ENCODE data around the gene ANO1.

ANO1 gene

GRCh38 chr11:70064726-70065317, 13.3 kb upstream of the ANO1 start:
- no peak overlapping the region for H3K27ac ChIP-seq (ENCODE audit: low read length)
- peaks cover 37% of the 10 kb centered on the region for H3K27me3 ChIP-seq (ENCODE audit: low read depth, low read length)
- TF ChIP-seq CTCF (IDR thresholded peaks at IDR 0.05; ENCODE audit: low read depth, low read length), result no peak
- TF ChIP-seq EZH2phosphoT487 (IDR thresholded peaks at IDR 0.05; ENCODE audit: low read depth), result no peak
- H4K20me1 ChIP-seq (ENCODE audit: insufficient read depth, low read length), result no peaks in the 10 kb centered on the region
- H3K4me2 ChIP-seq (ENCODE audit: low read length), result no peak overlapping the region
- H3K4me3 ChIP-seq (ENCODE audit: low read length), result no peak overlapping the region
- no peaks in the 10 kb centered on the region for H3K4me1 ChIP-seq (ENCODE audit: low read length)
- H2AFZ ChIP-seq (ENCODE audit: low read depth, low read length), result no peak overlapping the region
- no peak overlapping the region for H3K9ac ChIP-seq (ENCODE audit: low read length)
- H3K9me3 ChIP-seq (ENCODE audit: insufficient read depth, low read length), result no peaks in the 10 kb centered on the region
- no peaks in the 10 kb centered on the region for H3K79me2 ChIP-seq (ENCODE audit: low read length)
- no peaks in the 10 kb centered on the region for H3K36me3 ChIP-seq (replicated peaks; ENCODE audit: low read depth, low read length)

- Histone ChIP-seq H3K9me3 (ENCODE audit: insufficient read depth, low read length) (no peaks in the 10 kb centered on the region), H4K20me1 (ENCODE audit: insufficient read depth, low read length) (no peaks in the 10 kb centered on the region), H2AFZ (ENCODE audit: low read depth, low read length) (no peak overlapping the region), H3K4me1 (ENCODE audit: low read length) (no peaks in the 10 kb centered on the region), H3K4me3 (ENCODE audit: low read length) (no peak overlapping the region), H3K4me2 (ENCODE audit: low read length) (no peak overlapping the region), H3K27me3 (ENCODE audit: low read depth, low read length) (peaks cover 44% of the 10 kb centered on the region), H3K36me3 (replicated peaks; ENCODE audit: low read depth, low read length) (no peaks in the 10 kb centered on the region), H3K27ac (ENCODE audit: low read length) (no peak overlapping the region), H3K9ac (ENCODE audit: low read length) (no peak overlapping the region), H3K79me2 (ENCODE audit: low read length) (no peaks in the 10 kb centered on the region)
- TF ChIP-seq EZH2phosphoT487 (IDR thresholded peaks at IDR 0.05; ENCODE audit: low read depth) (no peak), CTCF (IDR thresholded peaks at IDR 0.05; ENCODE audit: low read depth, low read length) (no peak)
These were observed 12.6 kb upstream of the ANO1 start for GRCh38 chr11:70065318-70066135.

DNA sequence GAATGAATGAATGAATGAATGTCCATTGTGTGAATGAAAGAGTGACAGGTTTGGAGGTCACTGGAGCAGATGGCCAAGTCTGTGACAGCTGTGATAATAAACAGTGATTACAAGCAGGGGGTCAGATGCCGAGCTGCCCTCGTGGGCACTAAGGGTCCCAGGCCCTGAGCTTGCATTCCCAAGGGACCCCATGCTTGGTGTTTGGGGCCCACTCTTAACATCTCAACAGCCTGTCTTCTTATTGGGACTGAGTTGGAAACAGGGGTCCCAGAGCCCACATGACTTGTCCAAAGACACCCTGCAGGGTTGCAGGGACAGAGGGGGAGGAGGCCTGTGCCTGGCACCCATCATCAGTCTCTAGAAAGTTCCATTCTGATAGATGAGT, 12.0 kb upstream of the ANO1 start:
- no peak overlapping the region for H3K4me3 ChIP-seq (ENCODE audit: low read length)
- TF ChIP-seq CTCF (IDR thresholded peaks at IDR 0.05; ENCODE audit: low read depth, low read length) (no peak), EZH2phosphoT487 (IDR thresholded peaks at IDR 0.05; ENCODE audit: low read depth) (no peak)
- no peak overlapping the region for H3K27ac ChIP-seq (ENCODE audit: low read length)
- no peak overlapping the region for H3K9ac ChIP-seq (ENCODE audit: low read length)
- no peaks in the 10 kb centered on the region for H3K36me3 ChIP-seq (replicated peaks; ENCODE audit: low read depth, low read length)
- H3K27me3 ChIP-seq (ENCODE audit: low read depth, low read length), result peaks cover 47% of the 10 kb centered on the region
- no peaks in the 10 kb centered on the region for H4K20me1 ChIP-seq (ENCODE audit: insufficient read depth, low read length)
- H3K4me1 ChIP-seq (ENCODE audit: low read length), result no peaks in the 10 kb centered on the region
- H3K9me3 ChIP-seq (ENCODE audit: insufficient read depth, low read length), result no peaks in the 10 kb centered on the region
- H3K79me2 ChIP-seq (ENCODE audit: low read length), result no peaks in the 10 kb centered on the region
- H2AFZ ChIP-seq (ENCODE audit: low read depth, low read length), result no peak overlapping the region
- no peak overlapping the region for H3K4me2 ChIP-seq (ENCODE audit: low read length)

DNA sequence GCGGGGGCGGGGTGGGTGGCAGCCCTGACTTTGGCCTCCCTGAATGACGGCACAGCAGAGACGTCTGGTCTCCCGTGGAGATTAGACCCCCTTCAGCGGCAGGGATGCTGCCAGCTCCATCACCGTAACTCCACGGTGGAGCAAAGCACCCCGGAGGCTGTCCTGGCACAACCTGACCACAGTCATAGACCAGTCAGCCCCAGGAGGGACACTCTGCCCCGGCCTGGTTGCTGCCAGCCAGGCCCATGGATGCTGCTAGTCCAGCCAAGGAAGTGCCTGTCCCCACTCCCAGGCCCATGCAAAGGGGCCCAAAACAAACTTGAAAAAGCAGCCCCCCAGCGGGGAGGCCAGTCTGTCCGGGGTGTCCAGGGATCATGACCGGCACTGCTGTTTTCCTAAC, 11.5 kb upstream of the ANO1 start:
- Histone ChIP-seq H3K9ac (ENCODE audit: low read length) (no peak overlapping the region), H3K4me2 (ENCODE audit: low read length) (no peak overlapping the region), H3K4me3 (ENCODE audit: low read length) (no peak overlapping the region), H3K27ac (ENCODE audit: low read length) (no peak overlapping the region), H3K9me3 (ENCODE audit: insufficient read depth, low read length) (no peaks in the 10 kb centered on the region), H3K79me2 (ENCODE audit: low read length) (no peaks in the 10 kb centered on the region), H4K20me1 (ENCODE audit: insufficient read depth, low read length) (no peaks in the 10 kb centered on the region), H3K36me3 (replicated peaks; ENCODE audit: low read depth, low read length) (no peaks in the 10 kb centered on the region), H3K4me1 (ENCODE audit: low read length) (no peaks in the 10 kb centered on the region), H3K27me3 (ENCODE audit: low read depth, low read length) (peaks cover 49% of the 10 kb centered on the region), H2AFZ (ENCODE audit: low read depth, low read length) (no peak overlapping the region)
- TF ChIP-seq CTCF (IDR thresholded peaks at IDR 0.05; ENCODE audit: low read depth, low read length), result no peak
- no peak for TF ChIP-seq EZH2phosphoT487 (IDR thresholded peaks at IDR 0.05; ENCODE audit: low read depth)

Data from OCI-LY3 (cell line).